SH-SY5Y (cell line): ENCODE data around the gene ARSB.

Experiments
- GATA2 ChIP-seq: IDR thresholded peaks from 2 replicates; pipeline ENCODE4 v1.6.1; 2011; ENCODE audit warnings: mild to moderate bottlenecking, low read depth, low read length
- GATA3 ChIP-seq: IDR thresholded peaks from 2 replicates; pipeline ENCODE4 v1.6.1; 2011; ENCODE audit warnings: low read depth, mild to moderate bottlenecking, low read length, moderate library complexity

Gene ARSB

GRCh38 chr5:78819166-78819565 is 165.9 kb downstream of the ARSB start:
- no peak for TF ChIP-seq GATA3
- no peak for TF ChIP-seq GATA2

- TF ChIP-seq GATA3, result no peak
- no peak for TF ChIP-seq GATA2
Observed at GRCh38 chr5:78816143-78816765, 168.9 kb downstream of the ARSB start.

GRCh38 chr5:78813906-78814530 is 171.1 kb downstream of the ARSB start:
- TF ChIP-seq GATA2, result no peak

GRCh38 chr5:78813286-78813685 is 171.8 kb downstream of the ARSB start:
- no peak for TF ChIP-seq GATA2
- no peak for TF ChIP-seq GATA3

- TF ChIP-seq GATA3 (no peak), GATA2 (no peak)
Observed at GRCh38 chr5:78811866-78812265, 173.2 kb downstream of the ARSB start.

GRCh38 chr5:78811121-78811817 is 173.8 kb downstream of the ARSB start:
- TF ChIP-seq GATA2 (no peak; the same call in 1 of the 2 replicates), GATA3 (0 out of 2 replicates have a peak, but pooled peaks have one; percentile 17)

GRCh38 chr5:78810098-78810920 is 174.8 kb downstream of the ARSB start:
- TF ChIP-seq GATA3, result no peak
- TF ChIP-seq GATA2, result no peak

- peak; percentile 82 for TF ChIP-seq GATA2
- peak; percentile 21; the same call in 1 of the 2 replicates for TF ChIP-seq GATA3
Observed at GRCh38 chr5:78809444-78809843, 175.7 kb downstream of the ARSB start.

- TF ChIP-seq GATA2 (peak; percentile 74), GATA3 (peak; percentile 41)
Observed at GRCh38 chr5:78808818-78809217, 176.3 kb downstream of the ARSB start.

GRCh38 chr5:78808380-78808779 is 176.7 kb downstream of the ARSB start:
- no peak for TF ChIP-seq GATA3
- no peak for TF ChIP-seq GATA2

- TF ChIP-seq GATA2, result no peak
Observed at GRCh38 chr5:78806544-78806943, 178.6 kb downstream of the ARSB start.

- TF ChIP-seq GATA2, result peak; percentile 74
- TF ChIP-seq GATA3, result peak; percentile 29; the same call in 1 of the 2 replicates
Observed at GRCh38 chr5:78805474-78806124, 179.5 kb downstream of the ARSB start.

- TF ChIP-seq GATA3 (no peak), GATA2 (no peak)
Observed at GRCh38 chr5:78804995-78805394, 180.1 kb downstream of the ARSB start.

- TF ChIP-seq GATA2 (no peak), GATA3 (no peak)
Observed at GRCh38 chr5:78803941-78804340, 181.2 kb downstream of the ARSB start.
